Transverse colon (tissue), 3 donors: Measurements from ENCODE around the gene LYPD6.

ENCODE experiments used
- CTCF ChIP-seq, 5 experiments: fragments of 200-600 bp in 3 of 5; fragments of 450-650 bp in 2 of 5; sonication (generic) in 3 of 5; IDR thresholded peaks; 1 replicate in 2 of 5; 2 replicates in 3 of 5; pipeline ENCODE4 v1.5.1; 2016 to 2017; ENCODE audit warnings: antibody characterized with exemption in 5 of 5, inconsistent platforms in 3 of 5, mild to moderate bottlenecking in 2 of 5, moderate library complexity in 1 of 5
- EP300 ChIP-seq: sonication (generic); formaldehyde crosslinking; IDR thresholded peaks from one replicate; pipeline ENCODE4 v1.6.1; 2017; ENCODE audit warnings: antibody characterized with exemption, low read depth

GRCh38 chr2:149449017-149449416 lies 118.6 kb downstream of the LYPD6 start:
- TF ChIP-seq CTCF (IDR thresholded peaks at IDR 0.05): no peak
- no peak for TF ChIP-seq EP300
